GM23338 (cell line): ENCODE measurements around the gene KIAA0586. TPM values are rescaled to one million over a fixed set of nuclear protein-coding genes. Genes with fewer than 3 reads are reported as not detected.

Source experiments
- ATAC-seq: fragments of 200-7000 bp; cut with Tn5 transposase; 3 replicates; pipeline ENCODE4 v1.9.1; 2020
- DNase-seq: peaks from one replicate; pipeline ENCODE4 v3.0.0-alpha.2; 2015; ENCODE audit warnings: low spot score
- H2AFZ ChIP-seq: fragments of 200-600 bp; sonication (generic); 2 replicates; pipeline ENCODE4 v1.8.0; 2016; ENCODE audit warnings: antibody characterized with exemption, mild to moderate bottlenecking, moderate library complexity
- H3F3A ChIP-seq: fragments of 200-600 bp; sonication (generic); replicated peaks from 2 replicates; pipeline ENCODE4 v1.8.0; 2017; ENCODE audit warnings: antibody characterized with exemption, mixed run types, low read depth
- H3K27ac ChIP-seq: fragments of 200-600 bp; sonication (generic); 2 replicates; pipeline ENCODE4 v1.6.1; 2016; ENCODE audit warnings: low read depth
- H3K27me3 ChIP-seq: fragments of 200-600 bp; sonication (generic); 2 replicates; pipeline ENCODE4 v1.8.0; 2016; ENCODE audit warnings: mild to moderate bottlenecking, mixed run types, moderate library complexity; ENCODE audit not compliant: insufficient read depth
- H3K36me3 ChIP-seq: fragments of 200-600 bp; sonication (generic); 2 replicates; pipeline ENCODE4 v1.8.0; 2016; ENCODE audit warnings: mild to moderate bottlenecking; ENCODE audit not compliant: insufficient read depth
- H3K4me1 ChIP-seq: fragments of 200-600 bp; sonication (generic); 2 replicates; pipeline ENCODE4 v1.8.0; 2016; ENCODE audit warnings: mild to moderate bottlenecking, moderate library complexity; ENCODE audit not compliant: insufficient read depth
- H3K4me2 ChIP-seq: fragments of 200-600 bp; sonication (generic); 2 replicates; pipeline ENCODE4 v1.7.1; 2017; ENCODE audit warnings: mixed run types
- H3K4me3 ChIP-seq: fragments of 200-600 bp; sonication (generic); 2 replicates; pipeline ENCODE4 v1.6.1; 2016; ENCODE audit warnings: mixed run types
- H3K79me2 ChIP-seq: fragments of 200-600 bp; sonication (generic); replicated peaks from 2 replicates; pipeline ENCODE4 v1.8.0; 2017; ENCODE audit warnings: mild to moderate bottlenecking; ENCODE audit not compliant: insufficient read depth
- H3K9me2 ChIP-seq: fragments of 200-600 bp; sonication (generic); 2 replicates; pipeline ENCODE4 v1.8.0; 2017; ENCODE audit not compliant: insufficient read depth
- H4K20me1 ChIP-seq: fragments of 200-600 bp; sonication (generic); replicated peaks from 2 replicates; pipeline ENCODE4 v1.8.0; 2017; ENCODE audit warnings: mild to moderate bottlenecking; ENCODE audit not compliant: insufficient read depth
- H3K27ac Mint-ChIP-seq: 2 replicates; pipeline ENCODE4 v1.8.0; 2020; ENCODE audit warnings: inconsistent platforms, mild to moderate bottlenecking, moderate library complexity, mixed read lengths
- H3K27me3 Mint-ChIP-seq: 3 replicates; pipeline ENCODE4 v1.8.0; 2022; ENCODE audit warnings: low read depth, mild to moderate bottlenecking, moderate library complexity, mixed read lengths, inconsistent platforms; ENCODE audit not compliant: insufficient read depth, poor library complexity
- H3K36me3 Mint-ChIP-seq: 3 replicates; pipeline ENCODE4 v1.8.0; 2021; ENCODE audit warnings: low read depth, mild to moderate bottlenecking, inconsistent platforms, moderate library complexity, mixed read lengths
- H3K4me1 Mint-ChIP-seq: 3 replicates; pipeline ENCODE4 v1.8.0; 2020; ENCODE audit warnings: mild to moderate bottlenecking, inconsistent platforms, mixed read lengths
- H3K4me3 Mint-ChIP-seq: 3 replicates; pipeline ENCODE4 v1.8.0; 2021; ENCODE audit warnings: moderate library complexity, mild to moderate bottlenecking, inconsistent platforms, mixed read lengths
- H3K9me3 Mint-ChIP-seq: 3 replicates; pipeline ENCODE4 v1.8.0; 2020; ENCODE audit warnings: moderate library complexity, mild to moderate bottlenecking, inconsistent platforms, mixed read lengths
- CREB1 ChIP-seq: fragments of 250-450 bp; sonication (Bioruptor Pico); IDR thresholded peaks from 2 replicates; pipeline ENCODE4 v1.5.0; 2020; ENCODE audit warnings: low read depth, mild to moderate bottlenecking, moderate library complexity
- CTCF ChIP-seq, 2 experiments: fragments of 200-600 bp in 1 of 2; sonication (generic) in 1 of 2; conservative IDR thresholded peaks; 2 replicates each; pipeline versions ENCODE4 v1.5.1 to v1.6.1; 2016 to 2017; ENCODE audit warnings: antibody characterized with exemption in 2 of 2, low read depth in 2 of 2, mild to moderate bottlenecking in 2 of 2, moderate library complexity in 1 of 2
- ETS1 ChIP-seq: IDR thresholded peaks from 2 replicates; pipeline ENCODE4 v1.6.1; 2016; ENCODE audit warnings: antibody characterized with exemption
- EZH2 ChIP-seq: fragments of 200-600 bp; sonication (generic); IDR thresholded peaks from one replicate; pipeline ENCODE4 v1.8.0; 2017; ENCODE audit warnings: antibody characterized with exemption, mild to moderate bottlenecking, low read depth; ENCODE audit not compliant: unreplicated experiment
- EZH2phosphoT487 ChIP-seq: fragments of 200-600 bp; sonication (generic); IDR thresholded peaks from one replicate; pipeline ENCODE4 v1.8.1; 2018; ENCODE audit warnings: antibody characterized with exemption; ENCODE audit not compliant: unreplicated experiment
- JUNB ChIP-seq: IDR thresholded peaks from one replicate; pipeline ENCODE4 v1.6.1; 2016; ENCODE audit warnings: antibody characterized with exemption; ENCODE audit not compliant: unreplicated experiment
- NANOG ChIP-seq: IDR thresholded peaks from 2 replicates; pipeline ENCODE4 v1.6.1; 2016; ENCODE audit warnings: antibody characterized with exemption, borderline replicate concordance
- POLR2AphosphoS5 ChIP-seq: IDR thresholded peaks from 2 replicates; pipeline ENCODE4 v1.6.1; 2016; ENCODE audit warnings: antibody characterized with exemption, low read depth
- STAT1 ChIP-seq: IDR thresholded peaks from one replicate; pipeline ENCODE4 v1.6.1; 2016; ENCODE audit warnings: antibody characterized with exemption; ENCODE audit not compliant: unreplicated experiment
- ZNF114 ChIP-seq: fragments of 250-450 bp; sonication (Bioruptor Pico); IDR thresholded peaks from 2 replicates; pipeline ENCODE4 v1.5.0; 2020; ENCODE audit warnings: mild to moderate bottlenecking, moderate library complexity
- ZNF331 ChIP-seq: fragments of 250-450 bp; sonication (Bioruptor Pico); IDR thresholded peaks from 2 replicates; pipeline ENCODE4 v1.5.0; 2020; ENCODE audit warnings: low read depth, mild to moderate bottlenecking, moderate library complexity
- ZNF462 ChIP-seq: fragments of 250-450 bp; sonication (Bioruptor Pico); IDR thresholded peaks from 2 replicates; pipeline ENCODE4 v1.5.0; 2020; ENCODE audit warnings: mild to moderate bottlenecking, moderate library complexity
- polyA plus RNA-seq: library from polyadenylated mRNA; unstranded; fragments of >200 nt; fragmentation: Nextera tagmentation; extraction: Ambion mirVana; gene quantifications from 2 replicates; pipeline ENCODE4 v1.2.1, GENCODE V29; 2016
- total RNA-seq: library from RNA; depleted of rRNA; stranded (reverse); fragments of >200 nt; shearing (Covaris generic); gene quantifications from 2 replicates; pipeline ENCODE4 v1.2.3, GENCODE V29; 2014
- TF ChIP-seq, protein P1 (sequence below): IDR thresholded peaks from one replicate; pipeline ENCODE4 v1.6.1; 2018; ENCODE audit warnings: antibody characterized with exemption; ENCODE audit not compliant: unreplicated experiment

The KIAA0586 gene
- total and polyA plus RNA-seq, 2 experiments from 2014 or later: 22.2 to 23.7 TPM

DNA sequence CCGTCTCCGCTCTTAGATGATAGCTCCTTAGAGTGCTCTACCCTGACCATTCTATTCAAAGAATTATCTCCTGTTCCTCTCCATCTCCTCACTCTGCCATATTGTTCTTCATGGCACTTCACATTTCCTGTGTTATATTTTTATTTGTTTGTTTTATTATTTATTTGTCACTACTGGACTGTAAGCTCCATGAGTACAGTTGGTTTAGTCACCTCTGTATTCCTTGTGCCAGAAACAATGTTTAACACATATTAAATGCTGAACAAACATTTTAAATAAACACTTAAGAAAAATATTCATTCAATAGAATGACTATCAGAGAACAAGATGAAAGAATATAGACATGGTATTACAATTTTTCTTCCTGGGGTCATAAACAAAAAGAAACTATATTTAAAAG is 35.6 kb downstream of the KIAA0586 start:
- Histone ChIP-seq H3K4me3 (no peak overlapping the region), H3K4me2 (no peak overlapping the region), H3K9me2 (no peaks in the 10 kb centered on the region), H3K27me3 (no peaks in the 10 kb centered on the region), H3K27ac (no peak overlapping the region), H3K4me1 (no peaks in the 10 kb centered on the region), H3K36me3 (peaks cover 3% of the 10 kb centered on the region; the same call in 1 of the 2 replicates), H4K20me1 (no peaks in the 10 kb centered on the region), H3F3A (no peaks in the 10 kb centered on the region), H2AFZ (no peak overlapping the region), H3K79me2 (no peaks in the 10 kb centered on the region)
- H3K36me3 Mint-ChIP-seq: peaks cover 15% of the 10 kb centered on the region; the same call in 2 of the 3 replicates
- H3K9me3 Mint-ChIP-seq: no peaks in the 10 kb centered on the region
- H3K4me3 Mint-ChIP-seq: no peak overlapping the region
- ATAC-seq (no peak), DNase-seq (no peak)
- TF ChIP-seq, protein P1, sequence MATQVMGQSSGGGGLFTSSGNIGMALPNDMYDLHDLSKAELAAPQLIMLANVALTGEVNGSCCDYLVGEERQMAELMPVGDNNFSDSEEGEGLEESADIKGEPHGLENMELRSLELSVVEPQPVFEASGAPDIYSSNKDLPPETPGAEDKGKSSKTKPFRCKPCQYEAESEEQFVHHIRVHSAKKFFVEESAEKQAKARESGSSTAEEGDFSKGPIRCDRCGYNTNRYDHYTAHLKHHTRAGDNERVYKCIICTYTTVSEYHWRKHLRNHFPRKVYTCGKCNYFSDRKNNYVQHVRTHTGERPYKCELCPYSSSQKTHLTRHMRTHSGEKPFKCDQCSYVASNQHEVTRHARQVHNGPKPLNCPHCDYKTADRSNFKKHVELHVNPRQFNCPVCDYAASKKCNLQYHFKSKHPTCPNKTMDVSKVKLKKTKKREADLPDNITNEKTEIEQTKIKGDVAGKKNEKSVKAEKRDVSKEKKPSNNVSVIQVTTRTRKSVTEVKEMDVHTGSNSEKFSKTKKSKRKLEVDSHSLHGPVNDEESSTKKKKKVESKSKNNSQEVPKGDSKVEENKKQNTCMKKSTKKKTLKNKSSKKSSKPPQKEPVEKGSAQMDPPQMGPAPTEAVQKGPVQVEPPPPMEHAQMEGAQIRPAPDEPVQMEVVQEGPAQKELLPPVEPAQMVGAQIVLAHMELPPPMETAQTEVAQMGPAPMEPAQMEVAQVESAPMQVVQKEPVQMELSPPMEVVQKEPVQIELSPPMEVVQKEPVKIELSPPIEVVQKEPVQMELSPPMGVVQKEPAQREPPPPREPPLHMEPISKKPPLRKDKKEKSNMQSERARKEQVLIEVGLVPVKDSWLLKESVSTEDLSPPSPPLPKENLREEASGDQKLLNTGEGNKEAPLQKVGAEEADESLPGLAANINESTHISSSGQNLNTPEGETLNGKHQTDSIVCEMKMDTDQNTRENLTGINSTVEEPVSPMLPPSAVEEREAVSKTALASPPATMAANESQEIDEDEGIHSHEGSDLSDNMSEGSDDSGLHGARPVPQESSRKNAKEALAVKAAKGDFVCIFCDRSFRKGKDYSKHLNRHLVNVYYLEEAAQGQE: no peak
- TF ChIP-seq EZH2phosphoT487 (no peak), ETS1 (no peak), CREB1 (CRISPR knock-in tag) (no peak), POLR2AphosphoS5 (no peak), ZNF462 (CRISPR knock-in tag) (no peak), ZNF114 (no peak), EZH2 (no peak), STAT1 (no peak), ZNF331 (no peak), JUNB (no peak), CTCF (conservative IDR thresholded peaks at IDR 0.05; ENCODE audit: low read depth in 2 of 2) (no peak), NANOG (no peak)
- peaks cover 3% of the 10 kb centered on the region for H3K27me3 Mint-ChIP-seq
- H3K4me1 Mint-ChIP-seq: no peaks in the 10 kb centered on the region
- no peak overlapping the region for H3K27ac Mint-ChIP-seq
